Esophagus squamous epithelium (tissue), 4 donors: ENCODE data around the gene EMC8.

Source experiments
- CTCF ChIP-seq, 6 experiments: fragments of 450-650 bp in 4 of 6; fragments of 200-600 bp in 2 of 6; sonication (generic) in 2 of 6; IDR thresholded peaks; one replicate each; pipeline ENCODE4 v1.5.1; 2016 to 2019; ENCODE audit warnings: antibody characterized with exemption in 6 of 6, mild to moderate bottlenecking in 4 of 6, moderate library complexity in 4 of 6
- POLR2A ChIP-seq, 4 donors: fragments of 450-650 bp; IDR thresholded peaks; one replicate each; pipeline ENCODE4 v1.6.1; 2017; ENCODE audit warnings: antibody characterized with exemption in 4 of 4, mild to moderate bottlenecking in 4 of 4, moderate library complexity in 3 of 4

- TF ChIP-seq CTCF (IDR thresholded peaks at IDR 0.05) (no peak), POLR2A (IDR thresholded peaks at IDR 0.05) (peak in 1 of 4 donors; percentile 32)
Observed at GRCh38 chr16:85755929-85756768, 43.2 kb downstream of the EMC8 start.
